Muscle layer of duodenum (tissue), 2 donors: ENCODE results near the gene PDE9A.

Experiments
- H3K27ac ChIP-seq: one replicate; pipeline ENCODE4 v1.7.0; 2013; ENCODE audit warnings: mild to moderate bottlenecking, low read length
- H3K27me3 ChIP-seq: one replicate; pipeline ENCODE4 v1.7.0; 2013; ENCODE audit warnings: low read depth, mild to moderate bottlenecking, control low read depth, low read length
- H3K36me3 ChIP-seq, 2 donors: one replicate each; pipeline ENCODE4 v1.7.0; 2013; ENCODE audit warnings: low read length in 2 of 2, control low read depth in 1 of 2, mild to moderate bottlenecking in 1 of 2; ENCODE audit not compliant: insufficient read depth in 2 of 2, control insufficient read depth in 1 of 2
- H3K4me1 ChIP-seq, 2 donors: one replicate each; pipeline ENCODE4 v1.7.0; 2013; ENCODE audit warnings: low read length in 2 of 2, mild to moderate bottlenecking in 2 of 2, control low read depth in 1 of 2, moderate library complexity in 1 of 2; ENCODE audit not compliant: insufficient read depth in 2 of 2, control insufficient read depth in 1 of 2
- H3K4me3 ChIP-seq, 2 donors: one replicate each; pipeline ENCODE4 v1.7.0; 2013; ENCODE audit warnings: low read length in 2 of 2, low read depth in 1 of 2, mild to moderate bottlenecking in 1 of 2
- H3K9me3 ChIP-seq, 2 donors: one replicate each; pipeline ENCODE4 v1.7.0; 2013; ENCODE audit warnings: low read length in 2 of 2, control low read depth in 1 of 2, mild to moderate bottlenecking in 1 of 2; ENCODE audit not compliant: control insufficient read depth in 1 of 2
- donor health status: healthy.

PDE9A gene

GRCh38 chr21:42654179-42654912, 925 bp downstream of the PDE9A start:
- H3K9me3 ChIP-seq: no peaks in the 10 kb centered on the region
- H3K4me1 ChIP-seq: peaks cover 6 to 56% of the 10 kb centered on the region in 2 donors
- peaks cover 14% of the 10 kb centered on the region for H3K27me3 ChIP-seq
- peak overlapping the region; percentile 55 to 79 for H3K4me3 ChIP-seq
- H3K27ac ChIP-seq: no peak overlapping the region
- no peaks in the 10 kb centered on the region for H3K36me3 ChIP-seq

GRCh38 chr21:42654913-42655795, 1.7 kb downstream of the PDE9A start:
- peaks cover 14% of the 10 kb centered on the region for H3K27me3 ChIP-seq
- H3K9me3 ChIP-seq: no peaks in the 10 kb centered on the region
- peaks cover 6 to 60% of the 10 kb centered on the region in 2 donors for H3K4me1 ChIP-seq
- no peak overlapping the region for H3K27ac ChIP-seq
- no peaks in the 10 kb centered on the region for H3K36me3 ChIP-seq
- H3K4me3 ChIP-seq: peak overlapping the region; percentile 55 to 79

GRCh38 chr21:42655796-42656770, 2.7 kb downstream of the PDE9A start:
- H3K9me3 ChIP-seq: no peaks in the 10 kb centered on the region
- peaks cover 14% of the 10 kb centered on the region for H3K27me3 ChIP-seq
- H3K4me1 ChIP-seq: peaks cover 6 to 60% of the 10 kb centered on the region in 2 donors
- H3K36me3 ChIP-seq: no peaks in the 10 kb centered on the region
- H3K4me3 ChIP-seq: peak overlapping the region; percentile 13 to 79
- no peak overlapping the region for H3K27ac ChIP-seq

GRCh38 chr21:42656872-42657271, 3.5 kb downstream of the PDE9A start:
- peaks cover 6 to 60% of the 10 kb centered on the region in 2 donors for H3K4me1 ChIP-seq
- peak overlapping the region in 1 of 2 donors; percentile 22 for H3K4me3 ChIP-seq
- H3K9me3 ChIP-seq: no peaks in the 10 kb centered on the region
- H3K36me3 ChIP-seq: no peaks in the 10 kb centered on the region
- peaks cover 14% of the 10 kb centered on the region for H3K27me3 ChIP-seq
- H3K27ac ChIP-seq: no peak overlapping the region

- Histone ChIP-seq H3K4me1 (peaks cover 6 to 50% of the 10 kb centered on the region in 2 donors), H3K27ac (no peak overlapping the region), H3K27me3 (peaks cover 14% of the 10 kb centered on the region), H3K4me3 (no peak overlapping the region), H3K9me3 (no peaks in the 10 kb centered on the region), H3K36me3 (no peaks in the 10 kb centered on the region)
Observed at GRCh38 chr21:42657676-42658319, 4.4 kb downstream of the PDE9A start.

GRCh38 chr21:42658320-42659105, 5.1 kb downstream of the PDE9A start:
- no peak overlapping the region for H3K4me3 ChIP-seq
- H3K9me3 ChIP-seq: no peaks in the 10 kb centered on the region
- H3K36me3 ChIP-seq: no peaks in the 10 kb centered on the region
- peaks cover 6 to 48% of the 10 kb centered on the region in 2 donors for H3K4me1 ChIP-seq
- no peak overlapping the region for H3K27ac ChIP-seq
- peaks cover 14% of the 10 kb centered on the region for H3K27me3 ChIP-seq

- no peaks in the 10 kb centered on the region for H3K36me3 ChIP-seq
- peaks cover 13% of the 10 kb centered on the region for H3K27me3 ChIP-seq
- peaks cover 6 to 56% of the 10 kb centered on the region in 2 donors for H3K4me1 ChIP-seq
- no peak overlapping the region for H3K27ac ChIP-seq
- H3K9me3 ChIP-seq: no peaks in the 10 kb centered on the region
- no peak overlapping the region for H3K4me3 ChIP-seq
Observed at GRCh38 chr21:42659416-42660117, 6.1 kb downstream of the PDE9A start.

- Histone ChIP-seq H3K27me3 (peaks cover 8% of the 10 kb centered on the region), H3K36me3 (no peaks in the 10 kb centered on the region), H3K9me3 (no peaks in the 10 kb centered on the region), H3K4me1 (peaks cover 2 to 56% of the 10 kb centered on the region in 2 donors), H3K4me3 (no peak overlapping the region), H3K27ac (no peak overlapping the region)
Observed at GRCh38 chr21:42660118-42660470, 6.7 kb downstream of the PDE9A start.

- Histone ChIP-seq H3K27me3 (no peaks in the 10 kb centered on the region), H3K4me3 (no peak overlapping the region), H3K36me3 (no peaks in the 10 kb centered on the region), H3K27ac (no peak overlapping the region), H3K4me1 (peaks cover 0 to 58% of the 10 kb centered on the region in 2 donors), H3K9me3 (no peaks in the 10 kb centered on the region)
Observed at GRCh38 chr21:42661688-42662429, 8.4 kb downstream of the PDE9A start.
